Mesenchymal stem cell (in vitro differentiated cells and primary cell): ENCODE data around the gene HAUS1. TPM values are rescaled to one million over a fixed set of nuclear protein-coding genes. Genes with fewer than 3 reads are reported as not detected.

Experiments
- small RNA-seq: library from polyadenylated mRNA; stranded (forward); fragments of <200 nt; extraction: miRNeasy Mini kit (QIAGEN cat#:217004); gene quantifications from one replicate; pipeline ENCODE3, GENCODE V24; 2013; ENCODE audit warnings: low read depth

Gene HAUS1

Small RNA genes within 50 kb of the gene (small RNA-seq; reads per million reads assigned to genes)
- gene RNU6-1278P (not detected), gene RNY4P37 (not detected)
